Measurements from ENCODE around the gene FADS2. TPM values are rescaled to one million over a fixed set of nuclear protein-coding genes. Genes with fewer than 3 reads are reported as not detected.

FADS2 gene
- total RNA-seq, 1 experiment from 2014 or later, result 246 TPM

GRCh38 chr11:61780581-61781162 is 47.4 kb upstream of the FADS2 start:
- Histone ChIP-seq H4K20me1 (ENCODE audit: low read length) (no peaks in the 10 kb centered on the region), H3K4me2 (ENCODE audit: low read length) (no peak overlapping the region), H3K9me2 (replicated peaks; ENCODE audit: low read length) (no peaks in the 10 kb centered on the region), H3K27me3 (ENCODE audit: low read length) (no peaks in the 10 kb centered on the region), H3K4me3 (ENCODE audit: low read length) (no peak overlapping the region), H3K79me2 (ENCODE audit: low read length) (no peaks in the 10 kb centered on the region), H3K27ac (ENCODE audit: low read length) (no peak overlapping the region), H3K4me1 (ENCODE audit: insufficient read depth, low read length) (no peaks in the 10 kb centered on the region), H3F3A (ENCODE audit: low read length, unreplicated experiment) (no peaks in the 10 kb centered on the region), H3K9me3 (ENCODE audit: low read length) (no peaks in the 10 kb centered on the region), H3K36me3 (ENCODE audit: low read depth, low read length) (peaks cover 4% of the 10 kb centered on the region; the same call in 1 of the 2 replicates), H2AFZ (ENCODE audit: low read length) (no peak overlapping the region), H3K9ac (ENCODE audit: low read length) (no peak overlapping the region)
- intact Hi-C loops (cut with micrococcal nuclease), result no loop called here
- ChIA-PET CTCF (no interaction called here), POLR2A (ENCODE audit: unreplicated experiment) (no interaction called here)
- DNase-seq (no peak), ATAC-seq (no peak)
- no TSS peak for BruUV-seq (replicated peaks)
- TF ChIP-seq EZH2phosphoT487 (IDR thresholded peaks at IDR 0.05; ENCODE audit: borderline replicate concordance, low read length), result no peak
- no peak for TF ChIP-seq EZH2 (IDR thresholded peaks at IDR 0.05; ENCODE audit: low read length, unreplicated experiment)
- no peak for TF ChIP-seq CTCF (conservative IDR thresholded peaks at IDR 0.05; ENCODE audit: low read depth, low read length)

DNA sequence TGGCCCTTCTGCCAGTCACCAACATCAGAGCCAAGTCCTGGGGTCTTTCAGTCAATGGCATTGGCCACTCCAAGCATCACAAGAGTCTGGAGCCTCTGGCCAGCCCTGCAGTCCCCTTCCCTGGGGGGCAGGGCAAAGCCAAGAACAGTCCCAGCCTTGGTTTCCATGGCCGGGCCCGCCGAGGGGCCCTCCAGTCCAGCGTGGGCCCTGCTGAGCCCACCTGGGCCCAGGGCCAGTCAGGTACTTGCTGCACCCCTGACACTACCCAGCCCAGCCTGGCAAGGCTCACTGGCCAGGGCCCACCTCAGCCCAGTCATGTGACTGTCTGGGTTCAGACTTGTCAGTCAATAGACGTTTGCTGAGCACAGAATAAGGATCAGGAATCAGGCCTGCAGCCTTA is 46.5 kb upstream of the FADS2 start:
- intact Hi-C loops (cut with micrococcal nuclease), result no loop called here

More for the DNA sequence above, 46.5 kb upstream of the FADS2 start:
- H3K79me2 ChIP-seq (ENCODE audit: low read length), result no peaks in the 10 kb centered on the region
- no peak overlapping the region for H3K9ac ChIP-seq (ENCODE audit: low read length)
- no peak overlapping the region for H3K27ac ChIP-seq (ENCODE audit: low read length)
- POLR2A ChIA-PET (ENCODE audit: unreplicated experiment), result no interaction called here
- no peaks in the 10 kb centered on the region for H4K20me1 ChIP-seq (ENCODE audit: low read length)
- ATAC-seq (no peak), DNase-seq (no peak)
- H3K4me1 ChIP-seq (ENCODE audit: insufficient read depth, low read length), result no peaks in the 10 kb centered on the region
- H3K27me3 ChIP-seq (ENCODE audit: low read length), result no peaks in the 10 kb centered on the region
- no peak overlapping the region for H3K4me3 ChIP-seq (ENCODE audit: low read length)
- H3K4me2 ChIP-seq (ENCODE audit: low read length), result no peak overlapping the region
- no peak overlapping the region for H2AFZ ChIP-seq (ENCODE audit: low read length)
- no peaks in the 10 kb centered on the region for H3K9me2 ChIP-seq (replicated peaks; ENCODE audit: low read length)
- no TSS peak for BruUV-seq (replicated peaks)
- TF ChIP-seq EZH2phosphoT487 (IDR thresholded peaks at IDR 0.05; ENCODE audit: borderline replicate concordance, low read length), result no peak
- TF ChIP-seq EZH2 (IDR thresholded peaks at IDR 0.05; ENCODE audit: low read length, unreplicated experiment), result no peak
- TF ChIP-seq CTCF (conservative IDR thresholded peaks at IDR 0.05; ENCODE audit: low read depth, low read length), result no peak
- H3F3A ChIP-seq (ENCODE audit: low read length, unreplicated experiment), result no peaks in the 10 kb centered on the region
- no peaks in the 10 kb centered on the region for H3K9me3 ChIP-seq (ENCODE audit: low read length)
- CTCF ChIA-PET, result no interaction called here
- H3K36me3 ChIP-seq (ENCODE audit: low read depth, low read length), result peaks cover 12% of the 10 kb centered on the region; the same call in 1 of the 2 replicates
